Left renal pelvis (tissue), 4 donors: ENCODE data around the gene CHRNA1. TPM values are rescaled to one million over a fixed set of nuclear protein-coding genes. Genes with fewer than 3 reads are reported as not detected.

Experiments
- DNase-seq, 4 donors: peaks; one replicate each; pipeline ENCODE4 v3.0.0-alpha.2; 2013; ENCODE audit warnings: low read depth in 4 of 4, low spot score in 3 of 4
- polyA plus RNA-seq, 4 donors: library from polyadenylated mRNA; unstranded; fragments of 120-200 nt; gene quantifications; one replicate each; pipeline ENCODE4 v1.2.1, GENCODE V29; 2013; ENCODE audit not compliant: insufficient read length in 4 of 4

The CHRNA1 gene
- polyA plus RNA-seq, 4 donors, result 2.9 to 12.3 (median 6.3) TPM

DNA sequence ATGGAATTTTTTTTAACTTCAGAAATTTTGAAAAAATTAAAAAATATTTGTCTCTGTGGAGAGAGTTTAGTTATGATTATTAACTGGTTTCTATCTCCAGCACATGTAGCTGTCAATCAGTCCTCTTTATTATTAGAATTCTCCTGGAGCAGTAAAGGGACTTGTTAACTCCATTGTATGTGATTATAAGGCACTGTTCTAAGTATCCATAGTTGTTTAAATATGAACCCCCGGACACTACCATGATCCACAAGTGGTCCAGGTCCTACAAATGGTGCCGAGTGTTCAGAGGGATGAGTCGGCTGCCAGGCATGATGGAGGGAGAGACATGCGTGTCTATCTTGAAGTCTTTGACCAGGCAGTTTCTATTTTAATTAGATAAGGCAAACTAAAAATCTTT lies 492 bp downstream of the CHRNA1 start:
- DNase-seq, result no peak

- DNase-seq, result no peak
These were observed 1.8 kb downstream of the CHRNA1 start for GRCh38 chr2:174762464-174762863.

DNA sequence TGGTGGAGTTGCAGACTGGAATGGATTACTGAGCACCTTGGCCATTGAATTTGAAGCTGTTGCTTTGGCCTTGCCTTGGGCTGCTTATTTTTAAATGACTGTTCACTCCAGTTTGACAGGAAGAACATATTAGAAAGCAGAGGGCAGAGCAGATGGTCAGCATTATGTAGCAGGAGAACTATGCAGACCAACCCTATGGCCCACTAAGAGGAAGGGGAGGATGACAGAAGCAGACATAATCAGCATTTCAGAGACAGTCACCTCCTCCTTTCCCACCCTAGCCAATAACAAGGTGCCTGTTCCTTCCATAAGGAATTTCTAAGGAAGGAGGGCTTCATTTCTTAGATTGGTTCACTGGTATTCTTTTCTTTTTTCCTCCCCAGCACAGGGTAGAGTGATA lies 2.4 kb downstream of the CHRNA1 start:
- DNase-seq, result no peak

DNA sequence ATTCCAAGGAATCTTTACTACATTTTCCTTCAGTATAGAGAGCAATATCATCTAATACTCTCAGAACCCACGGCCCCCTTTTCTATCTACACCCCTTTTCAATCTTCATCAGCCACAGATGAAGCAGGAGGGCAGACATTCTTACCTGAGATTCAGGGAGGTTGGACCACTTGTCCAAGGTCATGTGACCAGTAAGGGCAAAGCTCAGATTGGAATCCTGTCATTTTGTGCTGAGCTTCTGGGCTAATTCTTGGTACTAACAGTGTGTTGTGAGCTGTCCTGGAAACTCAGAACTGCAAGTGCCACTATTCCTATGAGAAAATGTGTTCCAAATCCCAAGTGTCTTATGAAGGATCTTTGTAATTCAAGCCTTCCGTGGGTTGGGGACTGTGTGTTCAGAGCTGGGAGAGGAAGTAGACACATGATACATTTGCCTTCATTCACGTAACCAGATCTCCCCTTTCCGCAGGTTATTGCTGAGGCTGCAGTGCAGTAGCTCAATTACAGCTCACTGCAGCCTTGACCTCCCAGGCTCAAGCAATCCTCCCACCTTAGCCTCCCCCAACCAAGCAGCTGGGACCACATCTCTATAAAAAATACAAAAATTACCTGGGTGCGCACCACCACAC lies 3.3 kb downstream of the CHRNA1 start:
- no peak for DNase-seq

- no peak for DNase-seq
These were observed 4.7 kb downstream of the CHRNA1 start for GRCh38 chr2:174759381-174760065.

DNA sequence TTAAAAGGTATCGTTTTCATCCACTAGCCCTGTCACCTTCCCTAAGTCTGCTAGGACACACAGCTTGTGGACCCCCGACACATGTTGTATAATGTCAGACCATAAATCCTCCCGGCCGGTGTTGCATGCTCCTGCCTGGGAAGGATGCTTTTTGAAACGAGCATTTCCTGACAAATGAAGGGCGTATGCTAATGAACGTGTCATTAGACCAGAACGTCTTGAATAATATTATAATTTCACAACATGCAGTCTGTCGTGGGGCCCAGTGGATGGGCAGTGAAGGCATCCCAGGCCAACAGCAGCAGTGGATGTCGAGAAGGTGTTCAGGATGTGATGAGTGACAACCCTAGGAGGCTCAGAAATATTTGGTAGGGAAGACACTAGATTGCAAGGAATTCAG lies 7.5 kb downstream of the CHRNA1 start:
- no peak for DNase-seq

DNA sequence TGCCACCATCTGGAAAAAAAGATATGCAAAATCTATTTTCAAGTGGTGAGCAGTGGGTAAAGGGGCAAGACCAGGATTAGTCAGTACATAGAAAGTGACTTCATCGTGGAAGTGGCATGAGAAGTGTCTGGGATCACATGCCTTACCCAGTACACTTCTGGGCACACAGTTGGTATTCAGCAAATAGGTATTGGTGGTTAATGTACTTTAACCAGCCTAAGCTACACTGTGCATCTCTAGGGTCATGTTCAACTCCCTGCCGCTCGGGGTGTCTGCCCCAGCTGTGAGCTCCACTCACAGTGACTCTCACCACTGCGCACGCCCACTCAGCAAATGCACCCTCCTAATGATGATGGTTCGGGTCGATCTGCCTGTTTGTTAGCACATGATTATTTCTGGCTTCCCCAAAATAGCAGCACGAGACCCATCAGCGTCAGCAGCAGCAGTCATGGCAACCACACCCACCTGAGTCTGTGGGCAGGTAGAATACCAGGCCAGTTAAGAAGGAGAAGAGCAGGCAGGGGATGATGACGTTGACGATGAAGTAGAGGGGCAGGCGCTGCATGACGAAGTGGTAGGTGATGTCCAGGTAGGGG lies 11.1 kb downstream of the CHRNA1 start:
- DNase-seq, result no peak

DNA sequence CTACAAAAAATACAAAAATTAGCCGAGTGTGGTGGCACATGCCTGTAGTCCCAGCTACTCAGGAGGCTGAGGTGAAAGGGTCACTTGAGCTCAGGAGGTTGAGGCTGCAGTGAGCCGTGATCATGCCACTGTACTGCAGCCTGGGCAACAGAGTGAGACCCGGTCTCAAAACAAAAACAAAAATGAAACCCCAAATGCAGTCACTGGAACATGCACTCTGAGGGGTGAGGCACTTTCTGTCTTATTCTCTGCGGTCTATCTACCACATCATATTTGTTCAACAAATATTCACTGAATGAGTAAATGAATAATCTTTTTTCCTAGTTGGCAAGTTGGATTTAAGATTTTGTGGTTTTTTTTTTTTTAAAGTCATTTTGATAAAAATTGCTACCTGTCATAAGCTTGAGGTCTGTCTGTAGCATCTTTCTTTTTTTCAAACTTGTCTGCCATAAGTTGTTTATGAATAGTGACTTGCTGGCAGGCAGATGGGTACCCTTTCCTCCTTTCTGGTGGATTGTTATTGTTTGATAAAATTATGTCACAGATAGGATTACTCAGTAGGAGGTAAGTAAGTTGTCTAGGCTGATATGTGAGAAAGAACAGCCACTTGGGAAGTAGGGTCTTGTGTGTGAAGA lies 11.8 kb downstream of the CHRNA1 start:
- no peak for DNase-seq

DNA sequence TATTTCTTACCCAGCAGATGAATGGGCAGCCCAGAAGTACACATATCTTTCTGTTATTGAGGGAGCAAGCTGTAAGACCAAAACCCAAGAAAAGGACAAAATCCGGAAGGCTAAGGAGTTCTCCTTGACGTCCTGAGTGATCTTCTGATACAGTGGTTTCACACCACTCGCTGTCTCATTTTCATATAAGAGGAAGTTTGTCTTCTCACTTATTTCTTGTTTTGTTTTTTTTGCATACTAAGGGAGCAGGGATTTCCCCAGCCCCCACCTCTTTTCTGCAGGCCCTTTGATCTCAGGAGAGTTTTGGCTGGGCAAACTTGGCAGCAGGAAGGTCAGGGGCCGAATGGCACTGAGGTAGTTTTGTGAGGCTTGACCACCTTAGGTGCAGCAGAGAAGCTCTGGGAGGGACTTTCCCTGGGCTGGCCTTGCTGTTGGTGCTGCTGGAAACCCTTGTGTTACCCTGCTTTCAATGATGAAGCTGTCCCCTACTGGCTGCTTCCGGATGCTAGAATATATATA lies 13.3 kb downstream of the CHRNA1 start:
- DNase-seq, result no peak

DNA sequence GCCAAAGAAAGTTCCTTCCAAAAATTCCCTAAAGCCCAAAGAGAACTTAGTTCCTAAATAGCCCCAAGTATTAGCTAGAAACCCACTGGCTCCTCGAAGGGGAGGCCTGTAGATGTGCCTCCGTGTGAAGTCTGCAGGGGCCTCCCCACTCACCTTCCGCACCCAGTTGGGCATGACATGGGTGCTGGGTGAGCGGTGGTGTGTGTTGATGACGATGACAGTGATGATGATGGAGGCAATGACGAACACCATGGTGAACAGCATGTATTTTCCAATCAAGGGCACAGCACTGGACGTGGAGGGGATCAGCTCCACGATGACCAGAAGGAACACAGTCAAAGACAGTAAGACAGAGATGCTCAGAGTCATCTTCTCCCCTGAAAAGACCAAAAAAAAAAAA lies 14.5 kb downstream of the CHRNA1 start:
- no peak for DNase-seq

DNA sequence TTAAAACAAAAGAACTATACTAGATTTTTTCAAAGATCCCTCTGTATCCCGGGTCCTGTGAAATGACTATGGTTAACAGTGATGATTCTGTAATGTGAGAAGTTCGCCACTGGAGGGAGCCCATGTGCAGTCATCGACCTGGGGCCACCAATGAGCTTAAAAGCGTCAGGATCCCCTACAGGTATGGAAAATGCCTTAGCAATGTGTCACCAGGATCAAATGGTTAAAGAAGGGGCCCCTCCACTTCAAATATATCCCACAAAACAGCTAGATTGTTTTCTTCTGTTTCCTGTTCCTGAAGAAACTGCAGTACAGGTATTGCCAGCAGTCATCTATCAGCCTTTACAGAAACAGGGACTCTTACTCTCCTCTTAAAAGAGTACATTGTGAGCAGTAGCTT lies 15.3 kb downstream of the CHRNA1 start:
- DNase-seq, result no peak

- DNase-seq, result no peak
These were observed 19.1 kb downstream of the CHRNA1 start for GRCh38 chr2:174745142-174745541.

DNA sequence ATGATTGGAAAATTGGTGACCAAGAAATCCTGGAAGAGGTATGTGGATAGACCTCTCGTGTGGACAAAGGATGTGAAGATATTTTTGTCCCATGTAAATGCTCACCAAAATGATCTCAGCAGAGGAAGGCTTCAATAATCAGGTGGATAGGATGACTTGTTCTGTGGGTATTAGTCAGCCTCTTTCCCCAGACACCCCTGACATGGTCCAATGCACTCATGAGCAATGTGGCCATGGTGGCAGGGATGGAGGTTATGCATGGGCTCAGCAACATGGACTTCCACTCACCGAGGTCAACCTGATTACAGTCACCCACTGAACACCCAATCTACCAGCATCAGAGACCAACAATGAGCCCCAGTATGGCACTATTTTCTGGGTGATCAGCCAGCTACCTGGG lies 20.2 kb downstream of the CHRNA1 start:
- no peak for DNase-seq

DNA sequence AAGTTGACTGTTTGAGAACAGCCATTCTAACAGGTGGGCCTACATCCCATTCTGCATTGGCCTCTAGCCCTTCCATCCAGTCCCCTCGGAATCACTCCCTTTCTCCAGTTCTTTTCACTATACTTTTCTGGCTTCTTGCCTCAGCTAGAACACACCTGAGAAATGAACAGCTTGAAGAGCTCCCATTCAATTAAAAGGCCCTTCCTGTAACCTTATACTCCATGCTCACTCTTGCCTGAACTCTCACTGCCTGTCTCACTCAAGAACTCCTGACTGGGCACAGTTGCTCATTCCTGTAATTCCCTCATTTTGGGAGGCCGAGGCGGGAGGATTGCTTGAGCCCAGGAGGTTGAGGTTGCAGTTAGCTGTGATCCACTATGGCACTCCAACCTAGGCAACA lies 23.6 kb downstream of the CHRNA1 start:
- DNase-seq, result no peak

- no peak for DNase-seq
These were observed 25.4 kb downstream of the CHRNA1 start for GRCh38 chr2:174738841-174739240.

GRCh38 chr2:174731546-174731945 lies 32.7 kb downstream of the CHRNA1 start:
- DNase-seq, result no peak

- DNase-seq, result no peak
These were observed 33.6 kb downstream of the CHRNA1 start for GRCh38 chr2:174730698-174731018.

DNA sequence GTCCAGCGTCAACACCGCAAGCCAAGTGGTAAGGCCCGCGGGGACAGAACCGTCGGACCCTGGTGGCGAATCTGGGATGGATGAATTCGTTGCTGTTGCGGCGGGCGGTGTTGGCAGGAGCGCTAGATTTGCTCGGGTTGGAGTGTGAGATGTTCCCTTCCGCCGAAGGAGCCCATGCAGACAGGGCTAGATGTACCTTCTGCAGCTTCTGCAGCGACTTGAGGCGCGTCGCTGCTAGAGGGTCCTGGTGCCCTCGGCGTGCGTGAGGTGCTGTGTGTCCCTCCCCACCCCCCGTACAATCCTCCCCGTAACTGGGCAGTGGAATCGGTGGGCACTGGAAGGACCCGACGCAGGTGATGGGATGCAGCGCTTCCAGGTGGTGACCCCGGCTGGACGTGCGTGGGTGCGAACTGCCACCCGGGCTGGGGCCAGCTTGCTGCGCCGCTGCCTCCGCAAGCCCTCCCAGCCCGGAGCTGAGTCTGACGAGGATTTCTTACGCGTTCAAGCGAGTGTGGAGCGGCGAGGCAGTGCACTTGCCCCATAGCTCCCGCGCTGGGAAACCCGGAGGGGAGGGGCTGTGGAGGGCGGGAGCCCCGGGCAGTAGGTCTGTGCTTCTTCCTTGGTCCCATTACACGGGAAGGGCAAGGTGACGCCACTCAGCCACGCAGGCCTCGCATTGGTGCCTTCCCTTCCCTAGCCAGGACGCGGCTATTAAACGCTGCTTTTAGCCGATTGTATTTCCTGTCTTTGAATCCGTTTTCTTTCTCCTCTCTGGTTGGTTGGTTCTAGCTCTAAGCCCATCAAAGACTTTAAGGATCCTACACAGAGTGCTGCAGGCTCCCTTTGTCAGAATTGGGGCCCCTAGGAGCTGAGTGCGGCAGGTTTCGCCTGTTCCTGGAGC lies 34.2 kb downstream of the CHRNA1 start:
- DNase-seq, result no peak

DNA sequence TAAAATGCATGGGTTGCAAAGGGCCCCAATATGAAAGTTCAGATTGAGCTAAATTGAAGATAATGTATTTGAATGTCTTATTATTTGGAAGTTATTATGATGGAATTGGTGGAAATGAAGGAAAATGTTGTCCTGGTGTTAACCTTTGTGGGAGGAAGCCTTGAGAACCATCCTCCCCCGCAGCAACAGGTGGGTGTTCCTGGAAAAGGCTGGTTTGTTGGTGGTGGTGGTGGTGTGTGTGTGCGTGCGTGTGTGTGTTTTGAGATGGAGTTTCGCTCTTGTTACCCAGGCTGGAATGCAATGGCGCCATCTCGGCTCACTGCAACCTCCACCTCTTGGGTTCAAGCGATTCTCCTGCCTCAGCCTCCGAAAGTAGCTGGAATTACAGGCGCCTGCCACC lies 36.2 kb downstream of the CHRNA1 start:
- no peak for DNase-seq

- DNase-seq, result no peak
These were observed 38.1 kb downstream of the CHRNA1 start for GRCh38 chr2:174726212-174726611.
